Epithelial cell of alveolus of lung (primary cell): ENCODE measurements around the gene MYH16. TPM values are rescaled to one million over a fixed set of nuclear protein-coding genes. Genes with fewer than 3 reads are reported as not detected.

Experiments used
- total RNA-seq: library from RNA; depleted of rRNA; stranded (reverse); fragments of >200 nt; gene quantifications from 2 replicates; pipeline ENCODE4 v1.2.1, GENCODE V29; 2015

MYH16 gene
- 0.26 TPM in 1 of 2 replicates, not detected in the other for total RNA-seq

DNA sequence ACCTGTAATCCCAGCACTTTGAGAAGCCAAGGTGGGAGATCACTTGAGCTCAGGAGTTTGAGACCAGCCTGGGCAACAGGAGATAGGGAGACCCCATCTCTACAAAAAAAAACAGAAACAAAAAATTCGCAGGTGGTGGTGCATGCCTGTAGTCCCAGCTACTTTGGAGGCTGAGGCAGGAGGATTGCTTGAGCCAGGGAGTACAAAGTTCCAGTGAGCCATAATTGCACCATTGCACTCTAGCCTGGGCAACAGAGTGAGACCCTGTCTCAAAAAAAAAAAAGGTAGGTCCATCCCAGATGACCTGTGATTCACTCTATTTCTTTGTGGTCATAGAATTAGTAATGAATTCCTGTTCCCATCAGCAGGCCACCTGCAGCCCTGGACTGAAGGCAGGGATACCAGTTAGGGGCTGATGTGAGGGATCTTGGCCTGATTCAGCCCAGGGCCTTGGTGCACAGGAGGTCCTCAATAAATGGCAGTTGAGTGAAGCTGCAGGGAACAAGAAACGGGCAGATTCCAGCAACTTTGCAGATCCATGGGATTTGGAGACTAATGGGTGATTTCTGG is at the start of gene MYH16:
MYH16 (plus strand) TSS at position 364 of the 570 bp plus-strand sequence.

DNA sequence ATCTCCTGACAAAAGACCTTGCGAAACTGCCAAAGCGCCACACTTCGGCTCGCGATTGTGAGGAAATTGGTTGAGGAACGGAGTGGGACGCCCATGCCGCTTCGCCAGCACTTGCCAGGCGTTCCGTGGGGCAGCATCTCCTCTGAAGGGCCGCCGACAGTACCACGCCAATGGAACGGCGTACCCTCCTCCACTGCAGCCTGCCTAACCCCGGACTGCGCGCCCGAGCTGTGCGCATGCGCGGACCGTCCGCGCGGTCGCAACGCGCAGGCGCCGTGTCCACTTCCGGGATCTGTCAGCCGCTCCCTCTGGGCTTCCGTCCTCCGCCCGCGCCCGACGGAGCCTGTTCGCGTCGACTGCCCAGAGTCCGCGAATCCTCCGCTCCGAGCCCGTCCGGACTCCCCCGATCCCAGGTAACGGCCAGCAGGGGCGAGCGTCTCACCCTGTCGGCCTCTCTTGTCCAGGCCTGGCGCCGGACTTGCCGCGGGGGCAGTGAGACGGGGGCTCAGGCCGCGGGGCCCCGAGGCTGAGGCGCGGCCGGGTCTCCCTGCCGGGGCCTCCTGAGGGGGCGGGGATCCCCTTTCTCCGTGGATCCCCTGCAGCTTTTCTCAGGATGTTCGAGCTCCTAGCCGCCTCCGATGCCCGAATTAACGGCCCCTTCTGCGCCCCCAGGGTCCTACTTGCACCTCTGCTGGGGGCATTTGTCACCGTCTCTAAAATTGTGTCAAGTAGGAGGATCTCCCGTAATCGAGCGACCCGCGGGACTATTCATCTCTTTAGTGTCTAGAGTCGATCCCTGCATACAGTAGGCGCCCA is 53.2 kb downstream of the MYH16 start, which contains the start of gene ARPC1A:
ARPC1A (plus strand) TSS at position 307 of the 816 bp plus-strand sequence. CDS start 7,456 bp downstream, outside the sequence.

Other genes starting within 250 kb of the MYH16 start
- 15.9 and 19.8 TPM in 2 replicates for gene SMURF1, start 128.7 kb upstream of the MYH16 start, total RNA-seq
- 0.13 TPM in 1 of 2 replicates, not detected in the other for gene KPNA7, start 64.7 kb upstream of the MYH16 start, total RNA-seq
- 121 and 235 TPM in 2 replicates for gene ARPC1A, start 53.1 kb downstream of the MYH16 start, total RNA-seq
- 172 and 382 TPM in 2 replicates for gene ARPC1B, start 101.9 kb downstream of the MYH16 start, total RNA-seq
- gene PDAP1, start 135.8 kb downstream of the MYH16 start, total RNA-seq = 97.0 and 105 TPM in 2 replicates
- gene BUD31, start 136.1 kb downstream of the MYH16 start, total RNA-seq = 105 and 108 TPM in 2 replicates
- gene PTCD1, start 166.0 kb downstream of the MYH16 start, total RNA-seq = 4.0 and 7.2 TPM in 2 replicates
- gene CPSF4, start 166.1 kb downstream of the MYH16 start, total RNA-seq = 22.5 and 36.2 TPM in 2 replicates
- gene ATP5MF, start 193.3 kb downstream of the MYH16 start, total RNA-seq = 2,095 and 2,779 TPM in 2 replicates
- 4.4 and 5.5 TPM in 2 replicates for gene ZNF789, start 200.1 kb downstream of the MYH16 start, total RNA-seq
- gene ZNF394, start 227.4 kb downstream of the MYH16 start, total RNA-seq = 16.4 and 19.7 TPM in 2 replicates
- gene ZKSCAN5, start 231.8 kb downstream of the MYH16 start, total RNA-seq = 9.3 and 12.1 TPM in 2 replicates